Activated T-helper 17 cell treated with anti-CD3 and anti-CD28 coated beads, Interleukin-2, amount 50 U/mL, for 72 hours (primary cell): ENCODE results near the gene MBOAT2. TPM values are rescaled to one million over a fixed set of nuclear protein-coding genes. Genes with fewer than 3 reads are reported as not detected.
"Not testable (repeated sequence)": the region's sequence is repeated elsewhere in the genome, so short reads cannot be mapped to it uniquely, and the experiment has no call there.

Source experiments
- ATAC-seq: fragments of 150-1000 bp; cut with Tn5 transposase; replicated peaks from 2 replicates; pipeline ENCODE4 v1.10.0; 2021; ENCODE audit warnings: mild to moderate bottlenecking, moderate library complexity
- H3K27ac Mint-ChIP-seq: one replicate; pipeline ENCODE4 v1.8.0; 2022; ENCODE audit warnings: mixed read lengths
- H3K27me3 Mint-ChIP-seq: one replicate; pipeline ENCODE4 v1.8.0; 2022; ENCODE audit warnings: mixed read lengths
- H3K36me3 Mint-ChIP-seq: one replicate; pipeline ENCODE4 v1.8.0; 2022; ENCODE audit warnings: low read depth, mild to moderate bottlenecking, mixed read lengths
- H3K4me1 Mint-ChIP-seq: one replicate; pipeline ENCODE4 v1.8.0; 2022; ENCODE audit warnings: mixed read lengths
- H3K4me3 Mint-ChIP-seq: one replicate; pipeline ENCODE4 v1.8.0; 2022; ENCODE audit warnings: mild to moderate bottlenecking, mixed read lengths
- H3K9me3 Mint-ChIP-seq: one replicate; pipeline ENCODE4 v1.8.0; 2022; ENCODE audit warnings: mixed read lengths
- total RNA-seq, 2 donors: library from RNA; stranded (reverse); gene quantifications; one replicate each; pipeline ENCODE4 v1.2.3, GENCODE V29; 2022

Gene MBOAT2
- total RNA-seq, 2 donors from 2014 or later: 3.4 to 6.3 TPM

DNA sequence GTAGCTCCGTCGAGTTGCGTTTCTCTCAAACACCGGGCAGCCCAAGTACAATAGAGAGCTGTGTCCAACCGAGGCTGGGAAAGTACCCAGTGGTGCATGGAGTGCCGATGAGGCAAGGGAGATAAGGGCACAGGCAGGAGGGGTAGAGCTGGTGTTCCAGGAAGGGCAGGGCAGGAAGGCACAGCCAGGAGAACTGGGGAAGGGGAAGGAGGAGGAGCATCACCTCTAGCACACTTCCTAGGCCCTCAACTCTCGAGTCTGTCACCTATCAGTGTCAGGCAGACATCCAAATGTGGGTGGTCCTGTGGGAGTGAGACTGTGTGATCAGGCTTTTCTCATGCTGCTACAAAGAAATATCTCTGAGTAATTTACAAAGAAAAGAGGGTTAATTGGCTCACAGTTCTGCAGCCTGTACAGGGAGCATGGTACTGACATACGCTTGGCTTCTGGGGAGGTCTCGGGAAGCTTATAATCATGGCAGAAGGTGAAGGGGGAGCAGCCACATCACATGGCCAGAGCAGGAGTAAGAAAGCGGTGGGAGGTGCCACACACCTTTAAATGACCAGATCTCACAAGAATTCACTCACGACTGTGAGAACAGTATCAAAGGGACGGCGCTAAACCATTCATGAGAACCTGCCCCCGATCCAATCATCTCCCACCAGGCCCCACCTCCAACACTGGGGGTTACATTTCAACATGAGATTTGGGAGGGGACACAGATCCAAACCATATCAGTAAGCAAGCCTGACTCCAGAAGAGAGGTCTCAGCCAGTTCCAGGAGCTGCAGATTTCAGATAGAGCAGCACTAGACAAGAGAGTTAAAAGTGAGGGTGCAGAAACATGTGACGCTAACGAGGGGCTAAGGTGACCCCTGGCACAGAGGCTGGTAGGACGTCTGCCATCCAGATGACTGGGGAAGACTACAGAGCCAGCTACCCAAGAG is 75.7 kb downstream of the MBOAT2 start:
- H3K36me3 Mint-ChIP-seq: no peaks in the 10 kb centered on the region
- no peak for ATAC-seq
- H3K4me1 Mint-ChIP-seq: no peaks in the 10 kb centered on the region
- peaks cover 7% of the 10 kb centered on the region for H3K27me3 Mint-ChIP-seq
- no peaks in the 10 kb centered on the region for H3K9me3 Mint-ChIP-seq
- no peak overlapping the region for H3K4me3 Mint-ChIP-seq
- no peak overlapping the region for H3K27ac Mint-ChIP-seq

GRCh38 chr2:8926356-8926755 is 77.1 kb downstream of the MBOAT2 start:
- H3K36me3 Mint-ChIP-seq: no peaks in the 10 kb centered on the region
- H3K27ac Mint-ChIP-seq: no peak overlapping the region
- no peaks in the 10 kb centered on the region for H3K9me3 Mint-ChIP-seq
- ATAC-seq: no peak
- H3K4me1 Mint-ChIP-seq: no peaks in the 10 kb centered on the region
- no peak overlapping the region for H3K4me3 Mint-ChIP-seq
- peaks cover 7% of the 10 kb centered on the region for H3K27me3 Mint-ChIP-seq

DNA sequence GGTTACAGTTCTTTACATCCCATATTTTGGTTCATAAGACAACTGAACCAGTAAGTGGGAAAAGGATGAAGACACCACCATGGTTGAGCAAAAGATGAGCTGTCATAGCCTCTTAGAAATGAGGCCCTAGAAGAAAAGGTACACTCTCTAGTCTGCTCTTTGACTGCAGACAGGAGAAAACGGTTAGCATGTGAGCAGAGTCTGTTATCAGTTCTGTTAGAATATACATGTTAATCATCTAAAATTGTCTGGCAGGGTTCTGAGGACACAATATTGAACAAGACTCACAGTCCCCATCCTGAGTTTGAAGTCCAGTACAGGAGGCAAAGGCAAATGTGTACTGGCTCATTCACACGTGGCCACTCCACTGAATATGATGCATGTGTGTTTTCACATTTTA is 78.1 kb downstream of the MBOAT2 start:
- Mint-ChIP-seq H3K27ac (no peak overlapping the region), H3K4me1 (no peaks in the 10 kb centered on the region), H3K36me3 (no peaks in the 10 kb centered on the region), H3K9me3 (no peaks in the 10 kb centered on the region), H3K27me3 (peaks cover 7% of the 10 kb centered on the region), H3K4me3 (no peak overlapping the region)
- no peak for ATAC-seq

DNA sequence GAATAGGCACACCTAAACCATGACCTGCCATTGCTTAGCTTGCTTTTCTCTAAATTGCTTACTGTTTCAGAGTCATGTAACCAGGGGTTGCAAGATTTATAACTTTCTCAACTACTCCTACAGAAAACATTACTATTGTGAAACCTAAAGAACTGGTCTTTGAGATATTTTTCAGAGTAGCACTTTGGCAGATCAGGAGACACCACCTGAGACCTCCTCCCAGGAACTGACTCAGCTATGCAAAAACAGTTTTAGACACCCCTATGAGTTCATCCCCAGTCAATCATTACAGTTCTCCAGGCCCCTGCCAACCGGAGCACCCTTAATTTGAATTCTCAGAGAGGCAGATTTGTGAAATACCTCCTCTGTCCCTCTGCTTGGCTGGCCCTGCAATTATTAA is 80.3 kb downstream of the MBOAT2 start:
- ATAC-seq: no peak
- Mint-ChIP-seq H3K4me1 (no peaks in the 10 kb centered on the region), H3K4me3 (no peak overlapping the region), H3K36me3 (no peaks in the 10 kb centered on the region), H3K27ac (no peak overlapping the region), H3K27me3 (no peaks in the 10 kb centered on the region), H3K9me3 (no peaks in the 10 kb centered on the region)

DNA sequence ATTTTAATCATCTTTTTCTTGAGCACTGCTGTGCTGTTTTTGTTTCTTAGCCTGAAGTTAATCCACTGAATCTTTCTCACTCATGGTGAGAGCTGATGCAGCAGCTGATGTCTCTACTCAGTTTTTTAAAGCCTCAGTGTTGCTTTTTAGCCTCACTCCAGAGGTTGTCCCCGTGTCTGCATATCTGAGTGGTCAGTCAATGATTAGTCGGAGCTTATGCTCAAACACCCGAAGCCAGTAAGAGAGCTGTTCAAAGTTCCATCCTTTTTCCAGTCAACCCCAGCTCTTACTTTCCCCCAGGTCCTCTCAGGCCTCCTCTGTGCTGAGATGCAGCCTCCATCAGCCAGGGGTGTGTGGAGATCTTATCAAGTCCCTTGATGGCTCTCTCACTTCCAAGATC is 81.1 kb downstream of the MBOAT2 start:
- no peak for ATAC-seq
- Mint-ChIP-seq H3K9me3 (no peaks in the 10 kb centered on the region), H3K4me3 (no peak overlapping the region), H3K27me3 (no peaks in the 10 kb centered on the region), H3K4me1 (no peaks in the 10 kb centered on the region), H3K27ac (no peak overlapping the region), H3K36me3 (no peaks in the 10 kb centered on the region)

DNA sequence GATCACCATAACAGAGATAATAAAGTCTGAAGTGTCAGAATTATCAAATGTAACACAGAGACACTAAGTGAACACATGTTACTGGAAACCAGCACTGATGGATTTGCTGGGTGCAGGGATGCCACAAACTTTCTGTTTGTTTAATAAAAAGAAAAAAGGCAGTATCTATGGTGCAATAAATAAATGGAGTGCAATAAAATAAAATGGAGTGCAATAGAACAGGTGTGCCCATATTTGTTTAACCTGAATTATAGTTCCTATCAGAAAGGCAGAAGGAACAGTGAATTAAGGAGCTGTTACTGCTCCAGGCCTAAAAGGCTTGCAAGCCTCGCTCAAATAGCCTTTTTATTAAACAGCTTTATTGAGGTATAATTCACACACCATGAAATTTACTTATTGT is 85.1 kb downstream of the MBOAT2 start:
- no peak overlapping the region for H3K4me3 Mint-ChIP-seq
- no peaks in the 10 kb centered on the region for H3K4me1 Mint-ChIP-seq
- no peaks in the 10 kb centered on the region for H3K9me3 Mint-ChIP-seq
- no peak overlapping the region for H3K27ac Mint-ChIP-seq
- ATAC-seq: no peak
- no peaks in the 10 kb centered on the region for H3K27me3 Mint-ChIP-seq
- no peaks in the 10 kb centered on the region for H3K36me3 Mint-ChIP-seq

- Mint-ChIP-seq H3K4me3 (no peak overlapping the region), H3K36me3 (no peaks in the 10 kb centered on the region), H3K27me3 (peaks cover 4% of the 10 kb centered on the region), H3K4me1 (no peaks in the 10 kb centered on the region), H3K27ac (no peak overlapping the region), H3K9me3 (peaks cover 5% of the 10 kb centered on the region)
- ATAC-seq: no peak
Observed at GRCh38 chr2:8915941-8916340, 87.5 kb downstream of the MBOAT2 start.

GRCh38 chr2:8913767-8914166 is 89.7 kb downstream of the MBOAT2 start:
- ATAC-seq, H3K36me3 Mint-ChIP-seq, H3K27me3 Mint-ChIP-seq, H3K4me1 Mint-ChIP-seq, H3K4me3 Mint-ChIP-seq, H3K9me3 Mint-ChIP-seq, H3K27ac Mint-ChIP-seq: not testable (repeated sequence)

DNA sequence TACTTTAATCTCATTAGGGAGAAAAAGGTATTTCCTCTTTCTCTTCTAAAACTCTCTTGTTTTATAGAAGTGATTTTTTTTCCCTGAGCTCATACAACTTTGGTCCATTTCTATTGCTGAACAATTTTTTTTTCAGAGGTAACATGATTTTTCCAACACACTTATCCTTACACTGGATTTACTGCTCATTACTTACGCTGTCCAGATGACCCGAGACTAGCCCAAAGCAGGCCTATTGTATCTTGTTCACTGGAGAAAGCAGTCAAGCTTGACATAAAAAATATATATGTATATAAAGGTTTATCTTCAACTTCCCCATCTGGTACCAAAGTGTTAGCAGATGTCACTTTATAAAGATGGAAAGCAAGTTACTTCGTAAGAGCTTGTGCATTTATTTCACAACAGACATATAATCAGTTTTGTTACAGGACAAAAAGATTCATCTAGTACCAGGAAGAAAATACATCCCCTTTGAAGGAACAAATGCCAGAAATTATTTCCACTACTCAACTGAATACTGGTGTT is 95.7 kb downstream of the MBOAT2 start:
- Mint-ChIP-seq H3K27ac (no peak overlapping the region), H3K4me1 (no peaks in the 10 kb centered on the region), H3K36me3 (no peaks in the 10 kb centered on the region), H3K4me3 (no peak overlapping the region), H3K27me3 (peaks cover 10% of the 10 kb centered on the region), H3K9me3 (peaks cover 8% of the 10 kb centered on the region)
- ATAC-seq: no peak

- not testable (repeated sequence) for H3K4me1 Mint-ChIP-seq, H3K9me3 Mint-ChIP-seq, H3K4me3 Mint-ChIP-seq, ATAC-seq, H3K36me3 Mint-ChIP-seq, H3K27ac Mint-ChIP-seq, H3K27me3 Mint-ChIP-seq
Observed at GRCh38 chr2:8903924-8904323, 99.6 kb downstream of the MBOAT2 start.

DNA sequence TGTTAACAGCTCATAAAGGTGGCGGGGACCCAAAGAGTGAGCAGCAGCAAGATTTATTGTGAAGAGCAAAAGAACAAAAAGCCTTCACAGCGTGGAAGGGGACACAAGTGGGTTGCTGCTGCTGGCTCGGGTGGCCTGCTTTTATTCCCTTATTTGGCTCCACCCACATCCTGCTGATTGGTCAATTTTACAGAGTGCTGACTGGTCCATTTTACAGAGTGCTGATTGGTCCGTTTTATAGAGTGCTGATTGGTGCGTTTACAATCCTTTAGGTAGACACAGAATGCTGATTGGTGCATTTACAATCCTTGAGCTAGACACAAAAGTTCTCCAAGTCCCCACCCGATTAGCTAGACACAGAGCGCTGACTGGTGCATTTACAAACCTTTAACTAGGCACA is 100.7 kb downstream of the MBOAT2 start:
- not testable (repeated sequence) for H3K36me3 Mint-ChIP-seq, H3K4me3 Mint-ChIP-seq, H3K4me1 Mint-ChIP-seq, H3K27me3 Mint-ChIP-seq, H3K9me3 Mint-ChIP-seq, H3K27ac Mint-ChIP-seq, ATAC-seq

- not testable (repeated sequence) for H3K36me3 Mint-ChIP-seq, H3K4me3 Mint-ChIP-seq, H3K27me3 Mint-ChIP-seq, H3K4me1 Mint-ChIP-seq, ATAC-seq, H3K9me3 Mint-ChIP-seq, H3K27ac Mint-ChIP-seq
Observed at GRCh38 chr2:8897206-8897605, 106.3 kb downstream of the MBOAT2 start.

DNA sequence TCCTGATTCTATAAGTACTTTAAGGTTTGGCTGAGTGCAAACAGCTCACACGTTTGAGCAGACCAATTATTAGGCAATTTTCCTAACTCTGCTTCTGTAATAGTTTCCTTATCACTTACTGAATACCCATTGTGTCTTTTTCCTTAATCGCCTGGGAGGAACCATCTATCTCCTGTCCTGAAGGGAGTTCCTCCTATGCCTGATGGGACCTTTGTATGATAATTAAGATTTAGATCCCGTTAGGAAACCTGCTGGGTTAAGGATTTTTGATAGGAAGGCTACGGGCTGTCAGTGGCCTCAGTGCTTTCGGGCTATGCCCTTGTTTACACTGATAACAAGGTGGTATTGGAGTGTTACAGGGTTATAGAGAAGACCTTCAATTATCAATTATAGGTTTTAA is 106.8 kb downstream of the MBOAT2 start:
- not testable (repeated sequence) for H3K4me1 Mint-ChIP-seq, ATAC-seq, H3K36me3 Mint-ChIP-seq, H3K9me3 Mint-ChIP-seq, H3K27me3 Mint-ChIP-seq, H3K4me3 Mint-ChIP-seq, H3K27ac Mint-ChIP-seq

- ATAC-seq, H3K27ac Mint-ChIP-seq, H3K9me3 Mint-ChIP-seq, H3K4me3 Mint-ChIP-seq, H3K27me3 Mint-ChIP-seq, H3K4me1 Mint-ChIP-seq, H3K36me3 Mint-ChIP-seq: not testable (repeated sequence)
Observed at GRCh38 chr2:8895087-8895912, 108.2 kb downstream of the MBOAT2 start.
